ENCODE measurements around the gene AKIP1.

AKIP1 gene

GRCh38 chr11:8961401-8961800, 50.4 kb downstream of the AKIP1 start:
- peak; percentile 40 to 49 for DNase-seq

- no peak for DNase-seq
Observed at GRCh38 chr11:8962841-8963240, 51.9 kb downstream of the AKIP1 start.

- DNase-seq: peak in 1 of 2 donors; percentile 51
Observed at GRCh38 chr11:8963569-8964323, 52.8 kb downstream of the AKIP1 start.

GRCh38 chr11:8964324-8965320, 53.6 kb downstream of the AKIP1 start, which contains the start of gene TMEM9B:
TMEM9B (minus strand) TSS chr11:8964442; CDS start chr11:8964313, 129 bp downstream.
- peak; percentile 87 to 89 for DNase-seq

GRCh38 chr11:8967184-8967583, 56.2 kb downstream of the AKIP1 start:
- DNase-seq: peak; percentile 33 to 77
